A549 treated with CpdA at 1 μM for 4 hours (cell line): ENCODE measurements around the gene REXO1. TPM values are rescaled to one million over a fixed set of nuclear protein-coding genes. Genes with fewer than 3 reads are reported as not detected.

Experiments used
- total RNA-seq: library from RNA; stranded (reverse); fragments of 200-300 nt; extraction: Qiagen RNA extraction; gene quantifications from 5 replicates; pipeline ENCODE4 v1.2.3, GENCODE V29; 2022; ENCODE audit warnings: low read depth

Gene REXO1
- total RNA-seq: 18.7 to 22.8 TPM (median 19.8 TPM) in 5 replicates

DNA sequence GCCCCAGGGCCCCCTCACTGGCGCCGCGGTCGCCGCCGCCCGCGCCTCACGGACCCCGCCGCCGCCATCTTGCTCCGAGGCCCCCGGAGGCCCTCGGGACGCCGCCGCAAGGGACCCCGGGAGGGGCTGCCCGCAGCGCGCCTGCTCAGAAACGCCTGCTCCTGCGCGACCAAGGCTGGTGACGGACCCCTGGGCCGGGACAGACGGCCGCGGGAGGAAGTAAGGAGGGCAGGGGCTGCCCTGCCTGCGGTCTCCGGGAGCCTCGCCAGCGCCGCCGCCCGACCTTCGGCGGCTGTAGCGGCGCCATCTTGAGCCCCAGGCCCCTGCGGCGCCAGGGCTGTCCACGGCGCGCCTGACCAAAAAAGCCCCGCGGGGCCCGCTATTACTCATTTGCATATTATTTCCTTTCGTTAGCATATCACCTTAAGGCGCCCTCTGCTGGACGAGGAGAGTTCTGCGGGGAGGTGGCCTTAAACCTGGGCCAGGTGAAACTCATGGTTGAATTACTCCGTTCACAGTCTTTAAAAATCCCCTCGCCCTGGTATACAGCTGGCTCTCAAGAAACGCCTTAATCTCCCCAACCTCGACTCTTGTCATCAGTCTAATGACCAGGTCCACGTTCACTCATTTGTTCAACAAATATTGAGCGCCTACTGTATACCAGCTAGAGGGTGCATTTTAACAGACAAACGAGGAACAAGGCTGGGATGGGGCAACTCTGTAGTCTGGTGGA is at the start of gene REXO1:
REXO1 (minus strand) TSS at position 85 of the 733 bp plus-strand sequence. CDS start 125 bp downstream, outside the sequence.

DNA sequence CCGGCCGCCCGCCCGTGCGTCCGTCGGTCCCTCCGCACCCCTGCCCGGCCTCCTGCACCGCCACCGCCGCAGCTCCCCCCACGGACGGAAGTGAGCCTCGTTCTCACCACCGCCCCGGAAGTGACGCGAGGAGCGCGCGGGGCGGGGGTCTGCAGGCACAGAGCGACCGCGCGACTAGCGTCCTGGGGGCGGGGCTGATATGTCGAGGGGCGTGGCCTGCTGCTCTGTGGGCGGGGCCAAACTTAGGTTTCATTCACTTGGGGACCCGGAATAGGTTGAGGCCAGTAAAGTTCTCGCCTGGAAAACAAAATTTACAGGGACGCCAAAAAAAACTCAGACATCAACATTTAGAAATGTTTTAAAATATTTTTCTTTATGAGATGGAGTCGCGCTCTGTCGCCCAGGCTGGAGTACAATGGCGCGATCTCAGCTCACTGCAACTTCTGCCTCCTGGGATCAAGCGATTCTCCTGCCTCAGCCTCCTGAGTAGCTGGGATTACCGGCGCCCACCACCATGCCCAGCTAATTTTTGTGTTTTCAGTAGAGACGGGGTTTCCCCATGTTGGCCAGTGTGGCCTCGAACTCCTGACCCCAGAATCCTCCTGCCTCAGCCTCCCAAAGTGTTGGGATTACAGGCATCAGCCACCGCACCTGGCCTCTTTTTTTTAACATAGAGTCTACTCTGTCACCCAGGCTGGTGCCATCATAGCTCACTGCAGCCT is 37.3 kb upstream of the REXO1 start, which contains the start of gene ABHD17A:
ABHD17A (minus strand) TSS at position 99 of the 722 bp plus-strand sequence. CDS start 3,930 bp downstream, outside the sequence.

GRCh38 chr19:1863328-1863637 is 15.0 kb upstream of the REXO1 start, which contains the start of gene KLF16:
KLF16 (minus strand) TSS chr19:1863579; CDS start chr19:1863497, 82 bp downstream.

GRCh38 chr19:1811942-1812425 is 36.3 kb downstream of the REXO1 start, which contains the start of gene ATP8B3:
ATP8B3 (minus strand) TSS chr19:1812276; CDS start chr19:1811736, 540 bp downstream.

Other genes with a start within 250 kb of the REXO1 start
- 99.8 to 204 TPM (median 173 TPM) in 5 replicates for gene UQCR11, start 243.0 kb downstream of the REXO1 start, total RNA-seq
- gene TCF3, start 195.9 kb downstream of the REXO1 start, total RNA-seq: 50.5 to 72.2 TPM (median 68.7 TPM) in 5 replicates
- gene ONECUT3, start 95.0 kb downstream of the REXO1 start, total RNA-seq: 0.01 TPM in 2 of 5 replicates, not detected in the others
- gene ATP8B3, start 36.2 kb downstream of the REXO1 start, total RNA-seq: 2.3 to 3.2 TPM (median 2.9 TPM) in 5 replicates
- gene KLF16, start 15.1 kb upstream of the REXO1 start, total RNA-seq: 18.2 to 29.1 TPM (median 24.8 TPM) in 5 replicates
- gene ABHD17A, start 37.0 kb upstream of the REXO1 start, total RNA-seq: 18.8 to 39.2 TPM (median 35.8 TPM) in 5 replicates
- gene ADAT3, start 56.9 kb upstream of the REXO1 start, total RNA-seq: 2.8 to 7.6 TPM (median 6.3 TPM) in 5 replicates
- 45.8 to 74.4 TPM (median 54.8 TPM) in 5 replicates for gene SCAMP4, start 56.9 kb upstream of the REXO1 start, total RNA-seq
- 32.6 to 49.8 TPM (median 45.6 TPM) in 5 replicates for gene CSNK1G2, start 92.7 kb upstream of the REXO1 start, total RNA-seq
- gene BTBD2, start 167.2 kb upstream of the REXO1 start, total RNA-seq: 28.5 to 46.5 TPM (median 39.4 TPM) in 5 replicates
- gene MKNK2, start 202.8 kb upstream of the REXO1 start, total RNA-seq: 27.2 to 56.0 TPM (median 48.2 TPM) in 5 replicates
- 10.5 to 11.7 TPM (median 10.7 TPM) in 5 replicates for gene MOB3A, start 247.8 kb upstream of the REXO1 start, total RNA-seq
- gene IZUMO4, start 248.4 kb upstream of the REXO1 start, total RNA-seq: 0.46 to 0.97 TPM (median 0.55 TPM) in 5 replicates